ENCODE data around the gene SHROOM2.

GRCh38 chrX:9853307-9853706, 67.1 kb downstream of the SHROOM2 start:
- TF ChIP-seq PATZ1 (CRISPR knock-in tag; IDR thresholded peaks at IDR 0.05; ENCODE audit: borderline replicate concordance) = no peak
- TF ChIP-seq ZC3H10 (CRISPR knock-in tag; IDR thresholded peaks at IDR 0.05) = no peak
- no peak for TF ChIP-seq OSR1 (CRISPR knock-in tag; IDR thresholded peaks at IDR 0.05)
- no peak for TF ChIP-seq ARNTL (CRISPR knock-in tag; IDR thresholded peaks at IDR 0.05; ENCODE audit: borderline replicate concordance, low read depth)
- TF ChIP-seq SNAI2 (CRISPR knock-in tag; IDR thresholded peaks at IDR 0.05) = no peak
- no peak for TF ChIP-seq TCF4 (CRISPR knock-in tag; IDR thresholded peaks at IDR 0.05; ENCODE audit: borderline replicate concordance)
- TF ChIP-seq BACH2 (CRISPR knock-in tag; IDR thresholded peaks at IDR 0.05; ENCODE audit: borderline replicate concordance) = no peak
- TF ChIP-seq ZFP3 (CRISPR knock-in tag; IDR thresholded peaks at IDR 0.05) = no peak
- no peak for TF ChIP-seq RARB (CRISPR knock-in tag; IDR thresholded peaks at IDR 0.05)
- no peak for TF ChIP-seq ESRRG (CRISPR knock-in tag; IDR thresholded peaks at IDR 0.05)

Data from SK-N-SH treated with all-trans-retinoic acid at 6 μM for 48 hours (cell line).